WI38 (cell line): ENCODE measurements around the gene PDE4D.

ENCODE experiments used
- H3K4me3 ChIP-seq: 2 replicates; pipeline ENCODE4 v1.5.1; 2011; ENCODE audit warnings: low read depth, mild to moderate bottlenecking, control low read depth, low read length
- CTCF ChIP-seq: IDR thresholded peaks from 2 replicates; pipeline ENCODE4 v1.5.1; 2012; ENCODE audit warnings: low read depth, mild to moderate bottlenecking, control low read depth, low read length

PDE4D gene

GRCh38 chr5:59337240-59337639 lies 556.3 kb downstream of the PDE4D start:
- no peak for TF ChIP-seq CTCF
- no peak overlapping the region for H3K4me3 ChIP-seq

GRCh38 chr5:59335544-59335943 lies 558.0 kb downstream of the PDE4D start:
- no peak for TF ChIP-seq CTCF
- no peak overlapping the region for H3K4me3 ChIP-seq

- no peak overlapping the region for H3K4me3 ChIP-seq
- TF ChIP-seq CTCF = no peak
These were observed 560.1 kb downstream of the PDE4D start for GRCh38 chr5:59333416-59333815.

GRCh38 chr5:59332236-59332973 lies 561.1 kb downstream of the PDE4D start:
- TF ChIP-seq CTCF = no peak
- no peak overlapping the region for H3K4me3 ChIP-seq

GRCh38 chr5:59330680-59331079 lies 562.8 kb downstream of the PDE4D start:
- no peak for TF ChIP-seq CTCF

GRCh38 chr5:59328709-59329296 lies 564.7 kb downstream of the PDE4D start:
- no peak overlapping the region for H3K4me3 ChIP-seq

More at GRCh38 chr5:59330680-59331079, 562.8 kb downstream of the PDE4D start:
- no peak overlapping the region for H3K4me3 ChIP-seq

More at GRCh38 chr5:59328709-59329296, 564.7 kb downstream of the PDE4D start:
- TF ChIP-seq CTCF = no peak
